ENCODE measurements around the gene MACROD1.

DNA sequence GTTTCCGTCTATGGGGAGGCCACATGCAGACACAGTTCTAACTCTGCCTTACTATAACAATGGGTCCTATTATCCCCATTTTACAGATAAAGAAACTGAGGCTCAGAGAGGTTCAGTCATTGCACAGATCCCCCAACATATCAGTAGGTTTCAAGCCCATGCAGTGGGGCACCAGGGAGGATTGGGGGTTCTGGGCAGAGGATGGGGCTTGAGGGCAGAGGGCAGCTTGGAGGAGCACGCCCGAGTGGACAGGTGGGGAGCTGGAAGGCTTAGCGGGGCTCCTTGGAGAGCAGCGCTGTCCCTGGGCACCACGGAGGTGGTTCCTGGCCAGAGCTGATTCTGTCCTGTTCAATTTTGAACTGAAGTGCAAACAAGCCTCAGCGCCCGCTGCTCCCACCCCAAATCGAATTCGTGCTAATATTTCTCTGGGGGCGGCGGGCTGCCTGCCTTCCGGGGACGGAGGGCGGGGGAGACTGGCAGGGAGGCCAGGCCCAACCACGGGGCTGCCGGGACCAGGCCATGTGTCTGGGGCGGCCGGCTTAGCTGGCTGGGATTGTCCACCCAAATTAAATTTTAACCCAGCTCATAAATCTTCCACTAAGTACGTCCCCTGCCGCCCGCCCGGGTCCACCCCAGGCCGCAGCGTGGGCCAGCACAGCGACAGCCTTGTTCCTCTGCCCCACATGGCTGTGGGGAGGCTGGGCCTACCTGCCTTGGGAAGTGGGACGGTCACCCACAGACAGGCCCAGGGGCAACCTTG is 80.8 kb downstream of the MACROD1 start:
- no peak for TF ChIP-seq POLR2A (IDR thresholded peaks at IDR 0.05)
- TF ChIP-seq, protein P1, sequence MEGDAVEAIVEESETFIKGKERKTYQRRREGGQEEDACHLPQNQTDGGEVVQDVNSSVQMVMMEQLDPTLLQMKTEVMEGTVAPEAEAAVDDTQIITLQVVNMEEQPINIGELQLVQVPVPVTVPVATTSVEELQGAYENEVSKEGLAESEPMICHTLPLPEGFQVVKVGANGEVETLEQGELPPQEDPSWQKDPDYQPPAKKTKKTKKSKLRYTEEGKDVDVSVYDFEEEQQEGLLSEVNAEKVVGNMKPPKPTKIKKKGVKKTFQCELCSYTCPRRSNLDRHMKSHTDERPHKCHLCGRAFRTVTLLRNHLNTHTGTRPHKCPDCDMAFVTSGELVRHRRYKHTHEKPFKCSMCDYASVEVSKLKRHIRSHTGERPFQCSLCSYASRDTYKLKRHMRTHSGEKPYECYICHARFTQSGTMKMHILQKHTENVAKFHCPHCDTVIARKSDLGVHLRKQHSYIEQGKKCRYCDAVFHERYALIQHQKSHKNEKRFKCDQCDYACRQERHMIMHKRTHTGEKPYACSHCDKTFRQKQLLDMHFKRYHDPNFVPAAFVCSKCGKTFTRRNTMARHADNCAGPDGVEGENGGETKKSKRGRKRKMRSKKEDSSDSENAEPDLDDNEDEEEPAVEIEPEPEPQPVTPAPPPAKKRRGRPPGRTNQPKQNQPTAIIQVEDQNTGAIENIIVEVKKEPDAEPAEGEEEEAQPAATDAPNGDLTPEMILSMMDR (IDR thresholded peaks at IDR 0.05): no peak
